AG04450 (cell line): ENCODE measurements around the gene ZGPAT. TPM values are rescaled to one million over a fixed set of nuclear protein-coding genes. Genes with fewer than 3 reads are reported as not detected.
A peak's percentile ranks its signal among the peaks of the same experiment; 100 is the strongest.

Experiments
- CTCF ChIA-PET: fragments of 300-600, 350-600 bp; formaldehyde crosslinking; extraction: SDS; loops from one replicate; lab custom pipeline; 2022; ENCODE audit warnings: antibody characterized with exemption, inconsistent platforms; lab: Charles Lee
- POLR2A ChIA-PET: fragments of 350-600 bp; formaldehyde crosslinking; extraction: SDS; loops from one replicate; lab custom pipeline; 2021; ENCODE audit warnings: antibody characterized with exemption, inconsistent platforms; lab: Yijun Ruan, JAX
- DNase-seq: peaks from one replicate; pipeline ENCODE4 v3.0.0-alpha.2; 2011; ENCODE audit warnings: low read depth, low spot score
- H3K27ac ChIP-seq: one replicate; pipeline ENCODE4 v1.5.1; 2012; ENCODE audit warnings: low read depth, low read length, control low read depth
- H3K27me3 ChIP-seq: one replicate; pipeline ENCODE4 v1.6.0; 2012; ENCODE audit warnings: low read length; ENCODE audit not compliant: control insufficient read depth, insufficient read depth
- H3K4me3 ChIP-seq: 2 replicates; pipeline ENCODE4 v1.5.1; 2011; ENCODE audit warnings: mild to moderate bottlenecking, low read depth, low read length, control low read depth
- H3K9me3 ChIP-seq: 2 replicates; pipeline ENCODE4 v1.5.1; 2012; ENCODE audit warnings: low read length; ENCODE audit not compliant: control insufficient read depth, insufficient read depth
- polyA plus RNA-seq: library from polyadenylated mRNA; depleted of rRNA; stranded (reverse); fragments of >200 nt; gene quantifications from 2 replicates; pipeline ENCODE4 v1.2.3, GENCODE V29; 2011
- TF ChIP-seq, protein P1 (sequence below): IDR thresholded peaks from 2 replicates; pipeline ENCODE4 v1.5.1; 2011; ENCODE audit warnings: low read depth, low read length, control low read depth, inconsistent platforms

ZGPAT gene
- polyA plus RNA-seq, 1 experiment = 8.7 TPM

DNA sequence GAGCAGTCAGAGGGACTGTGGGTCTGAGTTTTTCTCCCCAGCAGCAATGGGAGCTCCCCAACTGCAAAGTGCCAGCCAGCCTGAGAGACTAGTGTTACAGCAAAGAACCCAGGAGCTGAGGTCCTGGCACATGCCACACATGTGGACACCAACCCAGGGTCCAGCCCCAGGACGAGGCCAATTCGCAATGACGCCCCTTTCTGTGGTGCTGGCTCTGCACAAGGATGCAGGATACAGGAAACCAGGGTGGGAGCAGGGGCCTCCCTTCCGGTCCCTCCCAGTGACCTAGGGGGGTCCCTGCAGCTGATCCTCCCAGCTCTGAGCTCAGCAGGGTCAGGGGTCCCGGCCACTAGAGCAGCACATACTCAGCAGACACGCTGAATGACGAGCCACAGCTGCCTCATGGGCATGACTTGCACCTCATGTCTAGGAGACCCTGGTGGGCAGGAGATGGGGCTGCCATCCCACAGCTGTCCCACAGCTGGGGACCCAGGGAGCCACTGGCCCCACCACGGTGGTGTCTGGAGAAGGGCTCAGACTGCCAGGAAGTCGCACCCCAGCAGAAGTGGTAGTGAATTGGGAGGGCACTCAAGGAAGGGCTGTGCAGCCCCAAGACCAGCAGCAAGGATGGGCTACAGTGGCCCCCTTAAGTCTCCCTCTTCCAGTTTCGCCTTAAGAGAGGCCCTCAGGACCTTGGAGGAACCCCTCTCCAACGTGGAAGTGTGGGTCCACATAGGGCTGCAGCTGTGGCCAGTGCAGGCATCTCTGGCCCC lies 3.7 kb upstream of the ZGPAT start:
- Histone ChIP-seq H3K27ac (no peak overlapping the region), H3K4me3 (no peak overlapping the region), H3K9me3 (no peaks in the 10 kb centered on the region; the same call in 1 of the 2 replicates), H3K27me3 (no peaks in the 10 kb centered on the region)
- POLR2A ChIA-PET = no interaction called here
- CTCF ChIA-PET = no interaction called here
- no peak for DNase-seq
- TF ChIP-seq, protein P1, sequence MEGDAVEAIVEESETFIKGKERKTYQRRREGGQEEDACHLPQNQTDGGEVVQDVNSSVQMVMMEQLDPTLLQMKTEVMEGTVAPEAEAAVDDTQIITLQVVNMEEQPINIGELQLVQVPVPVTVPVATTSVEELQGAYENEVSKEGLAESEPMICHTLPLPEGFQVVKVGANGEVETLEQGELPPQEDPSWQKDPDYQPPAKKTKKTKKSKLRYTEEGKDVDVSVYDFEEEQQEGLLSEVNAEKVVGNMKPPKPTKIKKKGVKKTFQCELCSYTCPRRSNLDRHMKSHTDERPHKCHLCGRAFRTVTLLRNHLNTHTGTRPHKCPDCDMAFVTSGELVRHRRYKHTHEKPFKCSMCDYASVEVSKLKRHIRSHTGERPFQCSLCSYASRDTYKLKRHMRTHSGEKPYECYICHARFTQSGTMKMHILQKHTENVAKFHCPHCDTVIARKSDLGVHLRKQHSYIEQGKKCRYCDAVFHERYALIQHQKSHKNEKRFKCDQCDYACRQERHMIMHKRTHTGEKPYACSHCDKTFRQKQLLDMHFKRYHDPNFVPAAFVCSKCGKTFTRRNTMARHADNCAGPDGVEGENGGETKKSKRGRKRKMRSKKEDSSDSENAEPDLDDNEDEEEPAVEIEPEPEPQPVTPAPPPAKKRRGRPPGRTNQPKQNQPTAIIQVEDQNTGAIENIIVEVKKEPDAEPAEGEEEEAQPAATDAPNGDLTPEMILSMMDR = no peak

GRCh38 chr20:63704749-63705117 lies 3.1 kb upstream of the ZGPAT start:
- ChIA-PET CTCF (no interaction called here), POLR2A (no interaction called here)

GRCh38 chr20:63705232-63706026 lies 2.4 kb upstream of the ZGPAT start:
- Histone ChIP-seq H3K27ac (no peak overlapping the region), H3K27me3 (no peaks in the 10 kb centered on the region), H3K9me3 (no peaks in the 10 kb centered on the region; the same call in 1 of the 2 replicates), H3K4me3 (no peak overlapping the region)
- no peak for DNase-seq
- TF ChIP-seq, protein P1 = no peak
- CTCF ChIA-PET = no interaction called here
- POLR2A ChIA-PET = no interaction called here

More at GRCh38 chr20:63704749-63705117, 3.1 kb upstream of the ZGPAT start:
- Histone ChIP-seq H3K4me3 (no peak overlapping the region), H3K27me3 (no peaks in the 10 kb centered on the region), H3K9me3 (no peaks in the 10 kb centered on the region; the same call in 1 of the 2 replicates), H3K27ac (no peak overlapping the region)
- no peak for DNase-seq
- TF ChIP-seq, protein P1 = no peak

DNA sequence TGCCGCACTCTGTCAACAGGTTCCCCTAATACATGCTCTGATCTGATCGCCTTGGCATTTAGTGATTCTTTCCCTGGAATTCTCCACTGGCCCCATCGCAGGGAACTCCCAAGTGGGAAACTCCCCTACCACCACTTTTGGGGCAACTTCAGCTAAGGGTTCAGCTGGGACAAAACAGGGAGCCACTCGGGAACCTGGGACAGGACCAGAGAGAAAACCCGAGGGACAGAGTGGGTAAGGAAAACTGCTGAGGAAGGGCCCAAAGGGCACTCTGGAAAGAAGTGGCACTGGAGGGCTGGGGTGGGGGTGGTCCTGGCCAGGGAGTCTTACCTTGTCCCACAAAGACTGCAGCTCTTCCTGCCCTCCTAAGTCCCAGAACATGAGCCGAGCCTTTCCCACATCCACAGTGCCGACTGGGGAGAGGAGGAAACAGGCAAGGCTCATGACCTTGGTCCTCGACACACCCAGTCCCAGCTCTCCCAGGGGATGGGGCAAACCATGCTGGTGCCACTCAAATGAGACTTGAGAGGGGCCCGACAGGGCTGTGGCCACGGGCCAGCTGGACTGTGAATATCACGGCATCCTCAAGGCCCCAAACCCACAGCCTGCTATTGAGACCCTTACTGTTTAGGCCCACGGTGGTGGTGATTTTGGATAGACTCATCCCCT lies 1.7 kb upstream of the ZGPAT start:
- TF ChIP-seq, protein P1 = no peak
- H3K4me3 ChIP-seq = peak overlapping the region; percentile 81
- ChIA-PET POLR2A (no interaction called here), CTCF (no interaction called here)
- H3K9me3 ChIP-seq = peaks cover under 1% of the 10 kb centered on the region; the same call in 1 of the 2 replicates
- no peak for DNase-seq
- H3K27me3 ChIP-seq = no peaks in the 10 kb centered on the region
- H3K27ac ChIP-seq = no peak overlapping the region
